Measurements from ENCODE around the gene ZDHHC21. TPM values are rescaled to one million over a fixed set of nuclear protein-coding genes. Genes with fewer than 3 reads are reported as not detected.

The ZDHHC21 gene
- total RNA-seq, 1 experiment from 2014 or later = 3.5 TPM

- in situ Hi-C loops (cut with HindIII; ENCODE audit: low pct_unique_long_range_greater_than_20kb, low sequenced_read_pairs) = no loop called here
- no peak for DNase-seq (ENCODE audit: low read depth, low spot score)
These were observed 127.7 kb downstream of the ZDHHC21 start for GRCh38 chr9:14565352-14566016.

GRCh38 chr9:14563902-14564624, 129.2 kb downstream of the ZDHHC21 start:
- in situ Hi-C loops (cut with HindIII; ENCODE audit: low pct_unique_long_range_greater_than_20kb, low sequenced_read_pairs) = no loop called here
- DNase-seq (ENCODE audit: low read depth, low spot score) = no peak

GRCh38 chr9:14561929-14562405, 131.3 kb downstream of the ZDHHC21 start:
- DNase-seq (ENCODE audit: low read depth, low spot score) = peak; percentile 42
- in situ Hi-C loops (cut with HindIII; ENCODE audit: low pct_unique_long_range_greater_than_20kb, low sequenced_read_pairs) = no loop called here

Other genes starting within 250 kb of the ZDHHC21 start
- gene CER1, start 29.3 kb upstream of the ZDHHC21 start, total RNA-seq (2014; rRNA removed; shearing (Covaris generic)) = not detected in 2 replicates
- 0.24 TPM in 1 of 2 replicates, not detected in the other for gene FREM1, start 217.0 kb upstream of the ZDHHC21 start, total RNA-seq (2014; rRNA removed; shearing (Covaris generic))